VCaP (cell line): ENCODE results near the gene BRAF.
"Not testable (repeated sequence)": the region's sequence is repeated elsewhere in the genome, so short reads cannot be mapped to it uniquely, and the experiment has no call there.

ENCODE experiments used
- H3K27ac ChIP-seq: fragments of 450-650 bp; 2 replicates; pipeline ENCODE4 v1.5.1; 2017
- TF ChIP-seq, protein P1 (sequence below): fragments of 450-650 bp; conservative IDR thresholded peaks from 2 replicates; pipeline ENCODE4 v1.5.1; 2017; ENCODE audit warnings: mild to moderate bottlenecking, moderate library complexity

The BRAF gene

DNA sequence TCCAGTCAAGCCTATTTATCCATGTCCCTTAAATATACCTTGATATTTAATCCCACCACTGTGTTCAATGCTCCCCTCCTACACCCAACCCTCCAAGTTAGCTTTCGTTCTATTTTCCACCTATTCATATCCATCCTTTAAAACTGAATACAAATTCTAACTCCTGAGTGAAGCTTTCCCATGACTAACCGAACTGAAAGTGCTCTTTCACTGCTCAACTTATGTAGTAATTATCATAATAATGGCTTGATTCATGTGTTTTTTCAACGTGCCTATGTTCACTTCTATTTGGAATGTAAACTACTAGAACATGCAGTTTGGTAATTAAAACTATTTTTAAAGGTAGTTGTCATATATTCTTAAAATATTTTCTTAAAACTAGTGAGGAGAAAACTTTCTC, 170.2 kb downstream of the BRAF start:
- TF ChIP-seq, protein P1, sequence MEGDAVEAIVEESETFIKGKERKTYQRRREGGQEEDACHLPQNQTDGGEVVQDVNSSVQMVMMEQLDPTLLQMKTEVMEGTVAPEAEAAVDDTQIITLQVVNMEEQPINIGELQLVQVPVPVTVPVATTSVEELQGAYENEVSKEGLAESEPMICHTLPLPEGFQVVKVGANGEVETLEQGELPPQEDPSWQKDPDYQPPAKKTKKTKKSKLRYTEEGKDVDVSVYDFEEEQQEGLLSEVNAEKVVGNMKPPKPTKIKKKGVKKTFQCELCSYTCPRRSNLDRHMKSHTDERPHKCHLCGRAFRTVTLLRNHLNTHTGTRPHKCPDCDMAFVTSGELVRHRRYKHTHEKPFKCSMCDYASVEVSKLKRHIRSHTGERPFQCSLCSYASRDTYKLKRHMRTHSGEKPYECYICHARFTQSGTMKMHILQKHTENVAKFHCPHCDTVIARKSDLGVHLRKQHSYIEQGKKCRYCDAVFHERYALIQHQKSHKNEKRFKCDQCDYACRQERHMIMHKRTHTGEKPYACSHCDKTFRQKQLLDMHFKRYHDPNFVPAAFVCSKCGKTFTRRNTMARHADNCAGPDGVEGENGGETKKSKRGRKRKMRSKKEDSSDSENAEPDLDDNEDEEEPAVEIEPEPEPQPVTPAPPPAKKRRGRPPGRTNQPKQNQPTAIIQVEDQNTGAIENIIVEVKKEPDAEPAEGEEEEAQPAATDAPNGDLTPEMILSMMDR = no peak
- no peak overlapping the region for H3K27ac ChIP-seq

DNA sequence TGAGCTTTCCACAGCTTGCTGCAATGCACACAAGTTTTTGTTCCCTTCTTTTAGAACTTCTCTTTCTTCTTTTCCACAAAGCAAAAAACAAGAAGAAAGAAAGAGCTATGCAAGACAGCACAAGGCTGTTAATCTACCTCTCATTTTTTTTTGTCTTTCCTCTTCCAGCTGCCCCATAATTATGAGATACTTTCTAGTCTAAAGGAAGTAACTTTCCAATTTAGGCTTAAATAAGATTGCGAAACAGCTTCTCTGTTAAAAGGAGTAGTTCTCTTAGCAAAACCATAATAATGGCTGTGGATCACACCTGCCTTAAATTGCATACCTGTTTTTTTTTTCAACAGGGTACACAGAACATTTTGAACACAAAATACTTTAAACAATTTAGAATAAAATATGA, 172.2 kb downstream of the BRAF start:
- H3K27ac ChIP-seq = no peak overlapping the region
- TF ChIP-seq, protein P1 = no peak

DNA sequence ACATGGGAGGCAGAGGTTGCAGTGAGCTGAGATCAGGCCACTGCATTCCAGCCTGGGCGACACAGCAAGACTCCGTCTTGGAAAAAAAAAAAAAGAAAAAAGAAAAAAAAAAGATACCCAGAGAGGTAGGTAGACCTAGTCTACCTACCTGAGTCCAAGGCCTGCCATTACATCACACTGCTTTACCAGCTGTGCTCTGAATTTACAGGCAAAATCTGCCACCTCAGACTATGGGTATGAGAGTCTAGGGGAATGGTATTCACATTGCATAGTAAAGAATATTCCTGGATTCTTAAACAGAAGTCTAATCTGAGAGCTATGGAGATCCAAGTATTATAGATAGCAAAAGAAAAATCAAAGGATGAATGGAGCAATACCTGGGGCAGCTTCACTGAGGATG, 178.0 kb downstream of the BRAF start:
- no peak overlapping the region for H3K27ac ChIP-seq
- TF ChIP-seq, protein P1 = no peak

DNA sequence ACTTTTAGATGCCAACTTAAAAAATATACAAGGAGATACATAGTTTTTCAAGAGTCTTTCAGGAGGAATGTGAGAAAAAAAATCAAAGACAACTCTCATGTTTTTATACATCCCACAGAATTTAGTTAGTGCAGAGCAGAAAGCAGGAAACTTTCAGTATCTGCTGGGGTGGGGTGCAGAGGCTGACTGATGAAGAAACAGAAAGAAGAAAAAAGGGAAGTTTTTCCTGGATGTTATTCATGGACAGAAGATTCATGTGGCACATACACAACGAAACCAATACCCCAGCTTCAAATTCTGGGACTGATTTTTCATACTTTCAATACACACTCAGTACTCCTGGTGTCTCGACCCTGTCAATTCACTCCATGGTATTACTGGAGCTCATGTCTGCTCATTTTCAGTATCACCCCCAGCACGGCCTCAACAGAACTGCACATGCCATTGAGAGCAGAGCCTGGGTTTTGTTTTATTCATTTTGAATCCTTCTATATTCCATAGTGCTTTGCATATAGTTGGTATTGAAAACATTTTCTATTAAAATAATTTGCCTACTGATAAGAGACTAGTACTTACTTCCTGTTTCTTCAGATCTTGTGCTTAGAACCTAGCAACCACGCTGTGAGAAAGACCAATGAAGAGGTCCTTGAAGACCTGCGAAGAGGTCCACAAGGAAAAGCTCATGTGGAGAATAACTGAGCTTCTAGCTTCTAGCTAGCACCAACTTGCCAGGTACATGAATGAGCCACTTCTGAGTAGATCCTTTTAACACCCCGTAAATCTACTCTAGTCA, 179.3 kb downstream of the BRAF start:
- TF ChIP-seq, protein P1 = no peak
- no peak overlapping the region for H3K27ac ChIP-seq

DNA sequence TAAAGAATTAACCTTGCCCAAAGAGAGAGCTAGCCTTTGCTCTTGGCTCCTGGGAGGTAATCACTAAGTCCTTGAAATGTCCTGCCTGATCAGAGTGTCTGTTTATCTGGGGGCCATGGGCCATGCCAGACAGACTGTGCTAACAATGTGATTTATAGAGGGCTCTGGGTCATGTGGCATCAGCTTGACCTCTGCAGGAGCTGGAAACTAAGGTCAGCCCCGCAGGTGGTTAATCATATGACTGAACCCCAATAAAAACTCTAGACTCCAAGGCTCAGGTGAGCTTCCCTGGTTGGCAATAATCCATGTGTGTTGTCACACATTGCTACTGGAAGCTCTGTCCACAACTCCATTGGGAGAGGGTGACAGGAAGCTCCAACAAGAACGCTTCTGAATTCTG, 180.7 kb downstream of the BRAF start:
- TF ChIP-seq, protein P1 = no peak
- no peak overlapping the region for H3K27ac ChIP-seq

DNA sequence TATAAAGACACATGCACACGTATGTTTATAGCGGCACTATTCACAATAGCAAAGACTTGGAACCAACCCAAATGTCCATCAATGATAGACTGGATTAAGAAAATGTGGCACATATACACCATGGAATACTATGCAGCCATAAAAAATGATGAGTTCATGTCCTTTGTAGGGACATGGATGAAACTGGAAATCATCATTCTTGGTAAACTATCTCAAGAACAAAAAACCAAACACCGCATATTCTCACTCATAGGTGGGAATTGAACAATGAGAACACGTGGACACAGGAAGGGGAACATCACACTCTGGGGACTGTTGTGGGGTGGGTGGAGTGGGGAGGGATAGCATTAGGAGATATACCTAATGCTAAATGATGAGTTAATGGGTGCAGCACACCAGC, 181.5 kb downstream of the BRAF start:
- not testable (repeated sequence) for H3K27ac ChIP-seq

DNA sequence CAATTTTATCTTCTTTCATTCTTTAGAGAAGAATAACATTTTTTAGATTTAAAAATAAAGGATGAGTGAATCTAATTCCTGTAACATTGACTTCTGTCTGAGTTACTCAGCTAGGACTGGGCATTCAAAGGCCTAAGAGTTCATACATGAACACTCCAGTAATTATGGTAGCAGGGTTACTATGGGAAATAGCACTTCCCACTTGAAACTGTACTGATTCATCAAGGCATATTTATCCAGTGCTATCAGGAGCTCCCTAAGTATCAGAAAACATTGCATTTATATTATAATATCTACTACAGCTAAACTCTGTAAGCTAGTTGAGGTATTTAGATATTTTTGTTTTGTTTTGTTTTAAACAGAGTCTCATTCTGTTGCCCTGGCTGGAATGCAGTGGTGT, 186.4 kb downstream of the BRAF start:
- TF ChIP-seq, protein P1 = no peak
- H3K27ac ChIP-seq = no peak overlapping the region

DNA sequence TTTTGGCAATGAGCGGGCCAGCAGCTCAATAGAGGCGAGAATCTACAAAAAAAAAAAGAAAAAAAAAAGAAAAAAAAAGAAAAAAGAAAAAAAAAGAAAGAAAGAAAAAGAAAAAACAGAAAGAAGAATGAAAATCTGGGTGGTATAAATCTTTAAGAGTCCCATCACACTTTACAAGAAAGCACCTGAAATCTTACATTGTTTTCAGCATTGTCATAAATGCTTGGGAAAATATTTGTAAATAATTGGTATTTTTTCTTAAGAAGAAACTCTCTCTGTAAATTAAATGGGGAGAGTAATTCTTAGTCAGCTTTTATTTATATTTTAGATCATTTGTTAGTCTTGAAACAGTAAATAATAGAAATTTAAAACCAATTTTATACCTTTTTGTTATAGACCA, 190.0 kb downstream of the BRAF start:
- TF ChIP-seq, protein P1 = no peak
- no peak overlapping the region for H3K27ac ChIP-seq
